HG03558 (cell line): Measurements from ENCODE around the gene NTF3.

Source experiments
- ATAC-seq: cut with Tn5 transposase; IDR thresholded peaks from one replicate; pipeline ENCODE4 v1.9.1; 2021; ENCODE audit warnings: moderate number of reproducible peaks; ENCODE audit not compliant: unreplicated experiment; ENCODE audit errors: extremely low read depth

Gene NTF3

GRCh38 chr12:5430641-5431603, 986 bp upstream of the NTF3 start:
- no peak for ATAC-seq

DNA sequence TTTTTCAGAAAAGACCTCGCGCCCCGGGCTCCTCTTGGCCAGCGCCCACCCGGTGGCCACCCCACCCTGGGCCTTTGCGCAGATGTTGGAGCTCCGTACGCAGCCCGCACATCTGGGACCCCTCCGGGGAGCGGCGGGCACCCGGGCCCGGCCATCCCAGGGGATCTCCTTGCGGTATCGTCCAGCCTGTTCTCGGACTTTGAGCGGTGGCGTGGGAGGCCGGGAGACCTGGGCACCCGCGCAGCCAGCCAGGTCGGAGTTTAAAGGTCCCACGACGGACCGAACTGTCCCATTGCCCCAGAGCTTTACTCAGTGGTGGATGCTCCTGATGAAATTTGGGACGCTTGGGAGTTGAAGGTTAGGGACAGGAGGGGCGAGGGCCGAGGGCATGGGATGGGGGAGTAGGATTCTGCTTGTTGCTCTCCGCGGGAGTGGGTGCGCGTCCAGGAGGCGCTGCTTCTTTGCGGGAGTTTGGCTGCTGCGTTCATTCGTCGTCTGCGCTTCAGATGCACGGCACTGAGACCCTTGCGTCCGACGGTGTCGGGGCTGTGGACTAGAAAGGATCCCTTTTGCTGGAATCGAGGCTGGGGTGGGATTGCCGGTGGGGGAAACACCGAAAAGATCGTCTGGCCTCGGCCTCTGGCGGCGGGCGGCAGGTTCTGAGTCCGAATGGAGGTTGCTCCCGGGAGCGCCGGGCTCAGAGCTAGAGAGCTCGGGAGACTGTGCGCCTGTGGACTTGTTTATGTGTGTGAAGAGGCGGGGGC, 1.4 kb downstream of the NTF3 start:
- no peak for ATAC-seq

GRCh38 chr12:5433845-5434646, 2.1 kb downstream of the NTF3 start:
- ATAC-seq: no peak

DNA sequence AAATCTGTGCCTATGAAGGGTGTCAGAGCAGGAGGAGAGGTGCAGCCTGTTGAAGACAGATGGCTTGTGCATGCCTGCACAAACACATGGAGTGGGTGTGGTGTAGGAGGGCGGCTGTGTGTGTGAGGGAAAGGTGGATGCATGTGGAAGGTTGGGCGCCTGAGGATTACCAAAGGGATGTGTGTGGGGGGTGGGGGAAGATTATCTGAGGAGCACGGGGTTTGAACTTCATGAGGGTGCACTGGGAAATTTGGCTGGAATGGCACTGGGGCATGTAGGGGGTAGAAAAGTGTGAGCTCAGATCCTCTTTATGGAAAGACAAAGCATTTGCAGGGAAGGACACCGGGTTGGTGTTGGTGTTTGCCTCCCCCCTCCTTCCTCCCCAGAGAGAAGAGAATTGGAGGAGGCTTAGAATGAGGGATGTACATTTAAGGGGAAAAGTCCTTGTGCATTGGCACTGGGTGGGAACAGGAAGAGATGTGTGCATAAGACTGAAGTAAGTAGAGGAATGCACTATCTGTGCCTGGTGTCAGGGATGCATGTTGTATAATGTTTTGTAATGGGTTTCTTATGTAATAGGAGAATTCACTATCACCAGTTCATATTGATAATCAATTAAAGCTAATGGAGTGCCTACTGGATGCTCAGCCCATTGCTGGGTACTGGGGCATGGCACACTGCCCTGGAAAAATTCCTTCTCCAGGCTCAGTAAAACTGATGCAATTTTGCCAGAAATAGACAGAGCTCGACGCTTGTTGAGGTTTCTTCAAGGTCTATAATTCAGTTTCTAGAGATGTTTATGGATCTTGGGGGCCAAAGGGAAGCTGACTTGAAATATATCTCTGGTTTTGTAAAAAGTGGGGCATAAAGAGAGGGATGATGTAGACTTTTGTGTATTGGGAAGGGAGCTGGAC, 3.0 kb downstream of the NTF3 start:
- no peak for ATAC-seq

- no peak for ATAC-seq
Measured at GRCh38 chr12:5437182-5437583, 5.3 kb downstream of the NTF3 start.

- ATAC-seq: no peak
Measured at GRCh38 chr12:5437589-5437988, 5.7 kb downstream of the NTF3 start.

DNA sequence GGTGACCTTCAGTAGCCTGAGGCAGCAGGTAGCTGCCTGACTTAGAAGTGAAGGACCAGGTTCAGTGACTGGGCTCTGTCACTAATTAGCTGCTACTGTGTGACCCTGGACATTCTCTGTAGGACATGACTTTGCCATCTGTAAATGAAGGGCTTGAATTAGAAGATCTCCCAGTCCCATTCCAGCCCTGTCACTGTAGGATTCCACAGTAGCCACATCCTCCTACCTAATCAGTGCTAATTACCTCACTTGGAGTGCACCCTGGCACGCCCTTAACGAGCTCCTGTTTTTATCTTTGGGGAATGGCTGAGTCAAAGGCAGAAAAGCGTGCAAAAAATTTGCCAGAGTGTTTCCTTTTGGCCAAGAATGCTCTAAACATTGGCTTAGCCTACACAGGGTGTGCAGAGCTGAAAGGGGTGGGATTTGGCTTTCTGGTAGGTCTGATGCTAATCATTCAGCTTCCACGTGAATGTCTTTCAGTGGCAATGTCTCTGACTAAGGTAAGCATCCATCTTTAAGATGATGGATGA, 6.8 kb downstream of the NTF3 start:
- ATAC-seq: no peak

DNA sequence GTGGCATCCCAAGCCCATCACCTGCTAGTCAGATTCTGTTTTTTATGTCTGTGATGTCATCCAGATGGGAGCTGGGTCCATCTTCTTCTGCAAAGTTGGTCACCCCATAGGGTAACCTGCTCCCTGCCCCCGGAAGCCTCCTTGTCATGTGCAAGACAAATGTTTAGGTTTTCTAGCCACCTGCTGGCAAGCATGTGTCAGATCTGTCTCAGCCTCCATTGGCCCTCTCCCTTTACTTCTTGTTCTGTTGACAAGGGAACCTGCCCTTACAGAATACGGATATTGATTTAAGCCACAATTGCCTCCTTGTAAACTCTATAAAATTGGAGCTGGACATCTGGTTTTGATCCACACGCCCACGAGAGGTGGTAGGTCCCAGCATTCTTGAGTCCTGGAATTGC, 7.5 kb downstream of the NTF3 start:
- no peak for ATAC-seq

DNA sequence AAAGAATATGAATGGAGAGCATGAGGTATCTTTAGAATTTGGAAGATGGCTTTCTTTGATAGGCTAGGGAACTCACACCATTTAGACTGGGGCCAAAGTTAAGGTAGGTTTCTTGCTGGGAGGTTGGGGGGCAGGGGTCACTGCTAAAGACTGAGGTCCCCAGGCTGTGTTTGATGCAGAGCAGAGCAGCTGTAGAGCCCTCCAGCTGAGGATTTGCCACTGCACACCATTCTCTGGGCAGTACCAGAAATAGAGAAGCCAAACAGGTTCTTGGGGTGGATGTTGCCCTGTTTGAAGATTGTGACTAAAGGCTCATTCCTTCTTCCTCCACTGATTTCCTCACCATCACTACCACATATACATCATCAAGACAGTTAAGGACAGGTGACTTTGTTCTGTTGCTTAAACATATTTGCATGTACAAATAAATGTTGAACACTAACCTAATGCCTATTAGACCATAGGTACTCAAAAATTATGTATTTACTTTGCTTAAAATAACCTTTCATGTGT, 7.9 kb downstream of the NTF3 start:
- ATAC-seq: no peak

DNA sequence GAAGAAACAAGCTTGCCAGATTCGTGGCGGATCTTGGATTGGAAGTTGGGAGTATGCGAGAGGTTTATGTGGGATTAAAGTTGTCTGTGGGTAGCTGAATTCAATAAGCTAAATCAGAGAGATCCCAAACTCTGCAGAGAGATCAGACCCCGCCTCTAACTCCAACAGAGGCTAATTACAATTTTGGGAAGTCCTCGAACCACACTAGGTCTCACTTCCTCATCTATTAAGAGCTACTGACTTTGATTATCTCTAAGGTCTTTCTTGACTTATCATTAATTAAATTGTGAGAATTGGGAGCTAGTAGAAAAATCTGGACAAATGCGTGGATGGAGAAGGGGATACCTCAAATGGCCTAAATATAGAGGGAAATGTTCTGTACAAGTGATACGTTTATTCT, 9.1 kb downstream of the NTF3 start:
- no peak for ATAC-seq

- no peak for ATAC-seq
Measured at GRCh38 chr12:5441497-5442236, 9.8 kb downstream of the NTF3 start.

DNA sequence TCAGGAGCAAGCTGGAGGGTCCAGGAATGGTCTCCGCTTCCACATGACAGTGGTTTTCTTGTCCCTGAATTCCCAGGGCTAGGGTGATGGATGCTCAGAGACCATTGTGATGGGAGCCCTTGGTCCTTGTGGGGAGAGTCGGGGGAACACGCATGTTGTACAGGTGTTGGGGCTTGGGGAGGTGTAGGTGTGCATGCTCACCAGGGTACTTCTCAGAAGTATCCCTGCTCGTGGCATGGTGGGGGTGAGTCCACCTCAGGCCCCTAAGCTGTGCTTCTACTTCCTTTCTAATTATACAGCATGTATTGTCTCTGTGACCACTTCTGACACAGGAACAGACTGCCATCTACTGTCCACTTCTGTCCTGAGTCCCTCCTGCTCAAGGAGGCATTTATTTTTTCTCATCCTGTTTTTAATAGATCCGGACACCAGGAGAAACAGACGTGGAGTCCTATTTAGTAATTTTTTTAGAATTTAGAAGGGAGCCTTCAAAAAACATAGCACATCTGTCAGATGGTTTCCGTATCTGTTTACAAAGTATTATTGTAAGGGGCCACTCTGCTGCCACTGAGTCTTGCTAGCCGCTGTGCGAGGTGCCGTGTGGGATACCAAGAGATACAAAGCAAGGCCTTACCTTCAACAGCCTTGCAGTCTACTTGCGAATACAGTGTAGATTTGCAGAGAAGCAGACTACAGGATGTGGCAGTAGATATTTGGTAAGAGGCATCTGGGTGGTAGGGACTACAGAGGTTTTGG, 10.5 kb downstream of the NTF3 start:
- no peak for ATAC-seq

DNA sequence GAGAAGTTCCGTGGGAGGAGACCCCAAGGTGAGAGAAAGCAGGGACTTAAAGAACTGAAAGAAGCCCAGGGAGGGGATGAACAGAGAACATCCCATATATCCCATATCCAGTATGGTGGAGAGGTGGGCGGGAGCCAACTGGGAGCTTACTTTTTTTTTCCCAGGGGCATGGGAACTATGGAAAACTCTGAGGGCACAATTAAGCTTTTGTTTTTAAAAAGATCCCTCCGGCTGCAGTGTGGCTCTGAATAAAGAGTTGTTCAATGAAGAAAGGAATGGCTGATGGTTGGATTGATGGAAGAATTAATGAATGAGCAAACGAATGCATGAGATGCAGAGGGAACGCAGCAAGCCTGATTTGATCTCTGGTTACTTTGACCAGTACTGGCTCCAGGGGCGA, 12.6 kb downstream of the NTF3 start:
- ATAC-seq: no peak

DNA sequence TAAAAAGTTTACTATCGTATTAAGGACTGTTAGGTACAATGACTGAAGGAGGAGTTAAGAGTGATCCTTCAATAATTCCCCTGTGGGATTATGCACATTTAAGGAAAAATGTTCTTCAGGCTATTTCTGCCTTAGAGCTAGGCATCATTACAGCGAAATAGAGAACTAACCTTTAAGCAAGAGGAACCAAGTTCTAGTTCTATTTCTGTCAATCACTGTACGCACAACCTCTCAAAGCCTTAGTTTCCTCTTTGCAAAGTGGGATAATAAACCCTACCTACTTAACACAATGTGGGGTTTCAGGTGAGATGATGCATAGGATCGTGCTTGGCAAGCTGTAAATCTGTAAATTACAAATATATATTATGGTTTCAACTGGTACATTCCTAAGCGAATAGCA, 15.4 kb downstream of the NTF3 start:
- no peak for ATAC-seq

DNA sequence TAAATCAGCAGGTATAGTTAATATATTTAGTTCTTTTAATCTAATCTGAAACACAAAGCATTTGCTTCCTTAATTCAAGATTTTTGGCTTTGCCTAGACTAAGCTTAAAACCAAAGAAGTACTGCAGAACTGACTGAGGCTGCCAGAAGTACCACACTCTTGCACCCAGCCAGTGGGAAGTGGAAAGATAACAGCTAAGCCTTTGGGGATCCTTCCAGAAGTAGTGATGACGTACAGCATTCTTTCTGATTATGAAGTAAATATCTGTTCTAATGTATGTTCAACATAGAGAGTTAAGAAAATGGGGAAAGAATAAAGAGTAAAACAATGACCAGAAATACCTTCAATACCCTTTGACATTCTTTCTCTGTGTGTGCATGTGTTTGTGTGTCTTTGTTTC, 19.3 kb downstream of the NTF3 start:
- no peak for ATAC-seq

DNA sequence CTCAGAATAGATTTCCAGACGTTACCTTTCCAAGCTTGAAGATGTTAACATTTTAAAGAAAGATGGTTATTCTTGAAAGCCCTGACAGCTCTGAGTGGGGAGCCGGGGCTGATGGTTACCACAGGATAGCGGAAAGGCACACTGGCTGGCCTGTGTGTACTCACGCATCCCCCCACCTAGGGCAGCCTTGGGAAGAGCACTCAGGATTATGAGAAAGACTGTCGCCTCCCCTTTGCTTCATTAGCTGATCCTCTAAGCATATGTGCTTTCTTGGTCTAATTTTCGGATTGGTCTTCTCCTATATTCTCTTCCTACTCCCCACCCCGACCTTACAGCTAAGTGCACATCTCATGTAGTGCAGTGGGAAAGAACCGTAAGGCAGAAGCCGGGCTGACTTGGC, 20.7 kb downstream of the NTF3 start:
- ATAC-seq: no peak

GRCh38 chr12:5453466-5453865, 21.6 kb downstream of the NTF3 start:
- ATAC-seq: no peak

DNA sequence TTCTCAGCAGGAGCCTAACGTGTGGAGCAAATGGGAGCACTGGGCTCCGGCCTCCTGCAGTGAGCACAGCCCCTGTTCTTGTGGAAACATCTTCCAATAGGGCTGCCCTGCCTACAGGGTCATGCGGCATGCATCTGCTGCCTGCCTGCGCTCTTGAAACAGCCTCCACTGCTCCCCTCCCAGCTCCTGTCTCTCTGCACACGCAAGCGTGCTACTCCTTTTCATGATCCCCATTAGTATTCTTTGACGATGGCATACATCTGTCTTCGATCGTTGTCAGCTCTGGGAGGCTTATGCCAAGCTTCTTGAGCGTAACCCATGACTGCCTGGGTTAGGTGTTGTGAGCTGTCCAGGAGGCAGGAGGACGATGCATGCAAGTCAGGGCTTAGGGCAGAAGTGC, 23.1 kb downstream of the NTF3 start:
- ATAC-seq: no peak
